Measurements from ENCODE around the gene TMEM18.

GRCh38 chr2:626491-627339, 50.5 kb downstream of the TMEM18 start:
- TF ChIP-seq POLR2A (IDR thresholded peaks at IDR 0.05) (no peak), EP300 (IDR thresholded peaks at IDR 0.05) (no peak), CTCF (IDR thresholded peaks at IDR 0.05) (no peak)

Data from tibial nerve (tissue), 4 donors.